Spleen (tissue), 11 donors: Measurements from ENCODE around the gene NRXN2. TPM values are rescaled to one million over a fixed set of nuclear protein-coding genes. Genes with fewer than 3 reads are reported as not detected.

ENCODE experiments used
- DNase-seq: peaks from one replicate; pipeline ENCODE4 v3.0.0-alpha.2; 2020
- H3K27ac ChIP-seq, 8 donors: fragments of 200-600 bp; sonication (generic) in 7 of 8; 1 replicate in 4 of 8; 2 replicates in 4 of 8; pipeline versions ENCODE4 v1.5.0 to v1.8.0; 2016 to 2021; ENCODE audit warnings: inconsistent platforms in 4 of 8, mild to moderate bottlenecking in 4 of 8, moderate library complexity in 1 of 8
- H3K27me3 ChIP-seq, 7 donors: fragments of 200-600 bp; sonication (generic) in 6 of 7; replicated peaks in 1 of 7; 1 replicate in 4 of 7; 2 replicates in 3 of 7; pipeline versions ENCODE4 v1.5.0 to v1.8.0; 2016 to 2021; ENCODE audit warnings: inconsistent platforms in 3 of 7, mild to moderate bottlenecking in 1 of 7
- H3K36me3 ChIP-seq, 6 donors: fragments of 200-600 bp; sonication (generic) in 5 of 6; 1 replicate in 4 of 6; 2 replicates in 2 of 6; pipeline versions ENCODE4 v1.5.0 to v1.8.0; 2016 to 2021; ENCODE audit warnings: inconsistent platforms in 2 of 6
- H3K4me1 ChIP-seq, 6 donors: fragments of 200-600 bp; sonication (generic) in 5 of 6; 1 replicate in 3 of 6; 2 replicates in 3 of 6; pipeline versions ENCODE4 v1.5.0 to v1.8.0; 2016 to 2021; ENCODE audit warnings: inconsistent platforms in 3 of 6
- H3K4me3 ChIP-seq, 8 donors: fragments of 200-600 bp; sonication (generic) in 7 of 8; 1 replicate in 4 of 8; 2 replicates in 4 of 8; pipeline versions ENCODE4 v1.5.0 to v1.8.0; 2016 to 2021; ENCODE audit warnings: inconsistent platforms in 4 of 8, mild to moderate bottlenecking in 4 of 8, moderate library complexity in 2 of 8
- H3K9me3 ChIP-seq, 8 donors: fragments of 200-600 bp; sonication (generic) in 7 of 8; 1 replicate in 4 of 8; 2 replicates in 4 of 8; pipeline versions ENCODE4 v1.5.0 to v1.8.0; 2016 to 2021; ENCODE audit warnings: inconsistent platforms in 4 of 8
- CTCF ChIP-seq, 11 experiments: fragments of 200-600 bp in 7 of 11; fragments of 450-650 bp in 4 of 11; sonication (generic) in 4 of 11; IDR thresholded peaks in 8 of 11; conservative IDR thresholded peaks in 3 of 11; 1 replicate in 7 of 11; 2 replicates in 4 of 11; pipeline versions ENCODE4 v1.4.0 to v1.8.0; 2016 to 2021; ENCODE audit warnings: antibody characterized with exemption in 11 of 11, inconsistent platforms in 4 of 11, mild to moderate bottlenecking in 1 of 11
- POLR2A ChIP-seq, 3 donors: fragments of 450-650 bp; IDR thresholded peaks; one replicate each; pipeline ENCODE4 v1.5.1; 2017; ENCODE audit warnings: antibody characterized with exemption in 3 of 3, mild to moderate bottlenecking in 1 of 3
- POLR2AphosphoS5 ChIP-seq, 3 donors: sonication (generic); formaldehyde crosslinking; IDR thresholded peaks; one replicate each; pipeline ENCODE4 v1.5.1; 2017; ENCODE audit warnings: antibody characterized with exemption in 3 of 3
- WGBS, 5 donors: extraction: QIAGEN DNeasy Blood & Tissue Kit in 3 of 5; methylation state at CpG; one replicate each; pipeline versions ENCODE4 v1.1.5 to v1.1.7; 2013 to 2018; 5-methylcytosine and 5-hydroxymethylcytosine counted together
- intact Hi-C: fragments of 100-400 bp; cut with DNase I; formaldehyde crosslinking; loops from one replicate; pipeline ENCODE4 v1.15.0; 2023; ENCODE audit warnings: low total_unique reads
- polyA plus RNA-seq, 3 donors: library from polyadenylated mRNA; stranded (reverse); fragments of 200-250 nt; gene quantifications; one replicate each; pipeline ENCODE4 v1.2.1, GENCODE V29; 2013
- total RNA-seq, 7 donors: library from RNA; depleted of rRNA in 3 of 7; stranded (reverse); fragments of >200 nt in 3 of 7; fragmentation: NEBNext Ultra II Directional in 4 of 7; extraction: Animal tissue kit (Norgen Biotek cat#: 25700) in 4 of 7; gene quantifications; one replicate each; pipeline versions ENCODE4 v1.1.0 to v1.2.1, GENCODE V29; 2016 to 2021
- donor health status: healthy with polysubstance abuse.
- donor health status: DM: no; HTN: no; CAD: no; lungs with moderate emphysema.
- donor health status: DM: no; HTN: no; CAD: no.
- donor health status: Bipolar disorder and iron deficiency.
- donor health status: healthy.
- donor health status: DM: no; HTN: no; CAD: no.
- donor health status: DM: yes; HTN: yes; CAD: no.

NRXN2 gene
- total and polyA plus RNA-seq, 10 donors = 0.59 to 12.9 (median 3.0) TPM

- Histone ChIP-seq H3K4me3 (peak overlapping the region; percentile 9 to 77 (median 40)), H3K27ac (peak overlapping the region in 7 of 8 donors; percentile 1 to 76 (median 57)), H3K9me3 (no peaks in the 10 kb centered on the region), H3K4me1 (peaks cover 16 to 39% (median 30%) of the 10 kb centered on the region in 6 donors), H3K27me3 (peaks cover 0 to 16% (median 0%) of the 10 kb centered on the region in 7 donors), H3K36me3 (no peaks in the 10 kb centered on the region)
- 0 to 7% (median 1%) methylated on average over 6 to 13 of the region's 13 CpGs for WGBS, 5 donors
- TF ChIP-seq CTCF (IDR thresholded peaks at IDR 0.05 in 8 of 11, conservative IDR thresholded peaks at IDR 0.05 in 3 of 11) (peak; percentile 87 to 98 (median 95)), POLR2AphosphoS5 (IDR thresholded peaks at IDR 0.05) (peak in 2 of 3 donors; percentile 53 to 60), POLR2A (IDR thresholded peaks at IDR 0.05) (no peak)
- DNase-seq = peak; percentile 96
- intact Hi-C loops = no loop called here
These were observed 34.4 kb downstream of the NRXN2 start for GRCh38 chr11:64688534-64688982.

- peaks cover 0 to 10% (median 0%) of the 10 kb centered on the region in 7 donors for H3K27me3 ChIP-seq
- TF ChIP-seq CTCF (IDR thresholded peaks at IDR 0.05 in 8 of 11, conservative IDR thresholded peaks at IDR 0.05 in 3 of 11) (no peak), POLR2AphosphoS5 (IDR thresholded peaks at IDR 0.05) (no peak), POLR2A (IDR thresholded peaks at IDR 0.05) (no peak)
- H3K9me3 ChIP-seq = no peaks in the 10 kb centered on the region
- H3K36me3 ChIP-seq = no peaks in the 10 kb centered on the region
- H3K4me1 ChIP-seq = peaks cover 16 to 33% (median 28%) of the 10 kb centered on the region in 6 donors
- no peak for DNase-seq
- 45 to 55% (median 46%) methylated on average over 19 of the region's 19 CpGs for WGBS, 5 donors
- peak overlapping the region in 4 of 8 donors; percentile 37 to 77 (median 45) for H3K4me3 ChIP-seq
- intact Hi-C loops = no loop called here
- H3K27ac ChIP-seq = peak overlapping the region in 3 of 8 donors; percentile 54 to 64 (median 57)
These were observed 35.1 kb downstream of the NRXN2 start for GRCh38 chr11:64687643-64688533.

GRCh38 chr11:64687204-64687603, 35.8 kb downstream of the NRXN2 start:
- Histone ChIP-seq H3K4me1 (peaks cover 16 to 30% (median 27%) of the 10 kb centered on the region in 6 donors), H3K9me3 (no peaks in the 10 kb centered on the region), H3K27me3 (peaks cover 0 to 3% (median 0%) of the 10 kb centered on the region in 7 donors), H3K36me3 (no peaks in the 10 kb centered on the region), H3K4me3 (no peak overlapping the region), H3K27ac (no peak overlapping the region)
- intact Hi-C loops = no loop called here
- TF ChIP-seq POLR2A (IDR thresholded peaks at IDR 0.05) (no peak), CTCF (IDR thresholded peaks at IDR 0.05 in 8 of 11, conservative IDR thresholded peaks at IDR 0.05 in 3 of 11) (peak in 2 of 11 experiments; percentile 9 to 18), POLR2AphosphoS5 (IDR thresholded peaks at IDR 0.05) (peak; percentile 75 to 84 (median 82))
- WGBS, 5 donors = 17 to 40% (median 23%) methylated on average over 4 to 6 of the region's 6 CpGs
- peak; percentile 84 for DNase-seq
